LoVo (cell line): ENCODE measurements around the gene PPP1R12B.
"Not testable (repeated sequence)": the region's sequence is repeated elsewhere in the genome, so short reads cannot be mapped to it uniquely, and the experiment has no call there.

Source experiments
- DNase-seq: peaks from one replicate; pipeline ENCODE4 v3.0.0-alpha.2; 2016; ENCODE audit warnings: low spot score

Gene PPP1R12B

DNA sequence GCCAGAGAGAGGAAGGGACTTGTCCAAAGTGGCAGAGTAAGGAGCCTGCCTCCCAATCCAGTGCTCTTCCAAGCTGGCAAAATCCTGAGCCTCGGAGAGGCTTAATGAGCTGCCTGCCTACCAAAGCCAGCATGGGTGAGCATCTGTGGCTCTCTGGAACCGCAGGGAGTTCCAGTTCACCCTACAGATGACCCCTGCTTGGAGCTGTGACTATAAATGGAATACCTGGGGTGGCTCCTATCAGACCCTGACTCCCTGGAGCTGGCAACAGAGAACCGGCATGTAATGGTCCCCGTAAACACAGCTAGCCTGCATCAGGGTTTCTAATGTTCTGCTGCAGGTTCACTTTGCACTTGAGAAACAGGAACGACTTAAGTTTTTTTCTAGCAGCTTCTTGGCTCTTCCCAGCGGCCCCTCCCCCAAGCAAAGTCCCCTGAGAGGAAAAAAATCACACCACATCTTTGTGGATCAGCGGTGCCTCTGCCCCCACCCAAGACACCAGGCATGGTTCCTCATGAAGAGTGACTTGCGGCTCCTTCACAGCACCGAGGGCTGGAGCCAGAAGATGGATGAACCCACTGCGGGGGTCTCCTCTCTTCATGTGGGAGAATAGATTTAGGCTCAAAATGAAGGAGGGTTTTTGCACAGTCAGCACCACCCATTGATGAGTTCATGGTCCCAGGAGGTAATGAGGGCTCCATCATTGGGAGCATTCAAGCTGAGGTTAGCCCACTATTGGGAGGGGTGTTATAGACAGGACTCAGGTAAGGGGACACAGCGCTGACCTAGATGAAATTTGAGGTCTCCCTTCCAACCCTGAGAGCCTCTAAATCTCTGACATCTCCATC is 282.8 kb downstream of the PPP1R12B start:
- DNase-seq: no peak

- DNase-seq: no peak
Measured at GRCh38 chr1:202632241-202632640, 283.7 kb downstream of the PPP1R12B start.

DNA sequence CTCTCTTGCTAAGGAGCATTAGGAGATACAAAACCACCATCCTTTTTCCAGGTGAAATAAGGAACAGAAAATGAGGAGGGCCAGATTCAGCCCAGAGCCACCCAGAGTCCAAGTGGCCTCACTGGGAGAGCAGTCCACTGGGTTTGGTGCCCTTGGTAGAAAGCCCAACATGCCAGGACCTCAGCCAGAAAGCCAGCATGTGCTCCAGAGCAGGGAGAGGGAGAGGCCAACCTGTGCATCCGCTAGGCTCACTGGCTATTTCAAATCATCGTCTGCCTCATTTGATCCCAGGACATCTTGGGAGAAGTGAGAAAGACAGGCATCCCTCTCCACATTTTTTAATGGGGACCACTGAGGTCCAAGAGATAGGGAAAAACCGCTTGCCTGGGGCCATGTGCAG is 287.7 kb downstream of the PPP1R12B start:
- DNase-seq: not testable (repeated sequence)

DNA sequence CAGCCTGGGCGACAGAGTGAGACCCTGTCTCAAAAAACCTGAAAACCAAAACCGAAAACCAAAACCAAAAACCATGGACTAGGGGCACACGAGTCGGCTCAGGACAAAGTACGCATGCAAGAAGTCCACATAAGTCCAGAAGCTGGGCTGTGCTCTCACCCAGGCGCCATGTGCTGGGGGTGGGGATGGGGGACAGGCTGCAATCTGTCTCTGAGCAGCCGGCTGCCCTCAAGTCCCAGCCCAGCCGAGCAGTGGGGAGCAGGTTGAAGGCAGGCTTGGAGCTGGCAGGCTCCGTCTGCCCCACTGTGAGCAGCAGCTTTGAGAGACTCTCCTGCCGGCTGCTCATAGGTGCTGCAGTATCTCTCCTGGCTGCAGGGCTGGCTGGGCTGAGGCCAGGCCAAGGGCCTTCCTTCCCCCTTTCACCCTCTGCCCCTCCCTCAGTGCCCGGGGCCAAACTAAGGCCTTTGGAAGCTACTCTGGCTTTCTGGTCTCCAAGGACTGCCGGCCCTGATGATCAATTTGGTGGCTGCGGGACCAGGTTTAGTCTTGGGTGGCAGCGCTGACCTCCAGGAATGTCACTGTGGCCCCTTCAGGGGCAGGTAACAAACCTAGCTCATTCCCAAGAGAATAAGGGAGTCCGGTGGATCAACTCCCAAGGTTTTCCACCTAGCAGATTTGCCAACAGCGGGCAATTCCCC is 289.0 kb downstream of the PPP1R12B start:
- DNase-seq: not testable (repeated sequence)

GRCh38 chr1:202638019-202638700 is 289.7 kb downstream of the PPP1R12B start:
- no peak for DNase-seq

DNA sequence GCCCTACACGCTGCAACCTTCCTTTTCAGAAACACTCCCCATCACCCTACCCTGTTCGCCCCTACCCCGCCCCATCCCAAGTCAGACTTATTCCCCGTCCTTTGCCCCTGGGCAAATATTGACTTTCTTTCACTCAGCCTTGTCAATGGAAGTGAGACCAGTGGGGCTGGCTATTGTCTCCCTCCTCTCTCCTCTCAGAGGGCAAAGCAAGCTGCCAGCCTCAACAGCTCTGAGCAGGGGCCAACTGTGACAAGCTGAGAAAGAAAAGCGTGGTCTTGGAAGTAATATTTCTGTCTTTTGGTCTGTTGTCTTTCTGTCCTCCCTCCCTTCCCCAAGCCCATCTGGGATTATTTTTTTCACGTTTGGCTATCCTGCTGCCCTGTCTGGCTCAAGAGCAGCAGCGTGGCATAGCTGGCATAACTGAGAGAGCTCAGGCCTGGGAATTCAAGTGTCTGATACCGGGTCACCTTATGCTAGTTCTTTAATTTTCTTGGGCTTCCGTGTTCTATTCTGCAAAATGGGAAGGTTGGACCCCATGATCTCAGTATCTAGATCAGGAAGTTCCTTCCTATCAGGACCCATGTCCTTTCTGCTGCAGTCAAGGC is 290.3 kb downstream of the PPP1R12B start:
- not testable (repeated sequence) for DNase-seq

DNA sequence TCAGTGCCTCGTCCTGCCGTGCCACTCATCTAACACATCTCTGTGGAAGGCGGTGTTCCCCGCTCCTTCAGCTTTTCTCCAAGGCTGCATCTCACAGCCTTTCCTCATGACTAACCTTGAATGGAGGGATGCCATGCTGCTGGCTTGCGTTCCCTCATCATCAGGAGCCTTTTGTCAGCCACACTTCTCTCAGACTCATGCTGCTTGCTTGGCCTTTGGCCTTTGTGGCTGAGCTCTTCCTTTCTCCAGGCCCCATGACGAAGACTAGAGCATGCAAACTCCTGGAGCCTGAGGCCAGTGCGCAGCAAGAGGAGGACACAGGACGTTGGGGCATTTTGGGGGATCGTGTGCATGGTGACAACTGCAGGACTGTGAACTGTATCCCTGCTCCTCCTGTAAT is 291.0 kb downstream of the PPP1R12B start:
- DNase-seq: no peak

GRCh38 chr1:202642212-202642611 is 293.7 kb downstream of the PPP1R12B start:
- no peak for DNase-seq
